HG03159 (cell line): ENCODE measurements around the gene FARS2.

Source experiments
- ATAC-seq: cut with Tn5 transposase; IDR thresholded peaks from one replicate; pipeline ENCODE4 v1.9.1; 2021; ENCODE audit warnings: mild to moderate bottlenecking, moderate library complexity; ENCODE audit not compliant: unreplicated experiment

FARS2 gene

GRCh38 chr6:5814116-5814515 is 552.8 kb downstream of the FARS2 start:
- no peak for ATAC-seq

GRCh38 chr6:5814901-5815300 is 553.6 kb downstream of the FARS2 start:
- no peak for ATAC-seq

GRCh38 chr6:5817869-5818268 is 556.6 kb downstream of the FARS2 start:
- no peak for ATAC-seq

- no peak for ATAC-seq
Measured at GRCh38 chr6:5818959-5819358, 557.6 kb downstream of the FARS2 start.
